GM12878 (cell line): ENCODE data around the gene TERF2IP. TPM values are rescaled to one million over a fixed set of nuclear protein-coding genes. Genes with fewer than 3 reads are reported as not detected.

Experiments
- ATAC-seq: fragments of 200-7000 bp; cut with Tn5 transposase; 3 replicates; pipeline ENCODE4 v1.9.1; 2020; ENCODE audit warnings: mild to moderate bottlenecking, moderate library complexity
- BruUV-seq: library from RNA; stranded (reverse); fragments of 400-500 nt; replicated peaks from 2 replicates; lab custom pipeline; 2021; lab: Mats Ljungman, UMichigan
- CTCF ChIA-PET: fragments of 300-600 bp; sonication (Branson Sonifier 250); formaldehyde crosslinking; extraction: SDS; loops from one replicate; lab custom pipeline; 2021; ENCODE audit warnings: inconsistent platforms; lab: Yijun Ruan, JAX
- POLR2A ChIA-PET: fragments of 350-600 bp; formaldehyde crosslinking; extraction: SDS; loops from one replicate; lab custom pipeline; 2021; ENCODE audit warnings: inconsistent platforms; lab: Charles Lee
- RAD21 ChIA-PET: fragments of 300-600 bp; sonication (Branson Sonifier 250); formaldehyde crosslinking; loops from one replicate; lab custom pipeline; 2023; ENCODE audit warnings: antibody characterized with exemption; ENCODE audit not compliant: unreplicated experiment; lab: Charles Lee
- SMC1A ChIA-PET: fragments of 300-600 bp; sonication (Branson Sonifier 250); formaldehyde crosslinking; loops from one replicate; lab custom pipeline; 2023; ENCODE audit not compliant: unreplicated experiment, uncharacterized antibody; lab: Charles Lee
- DNase-seq: peaks from one replicate; pipeline ENCODE4 v3.0.0-alpha.2; 2011; ENCODE audit warnings: low read depth, low spot score
- FAIRE-seq: peaks from 3 replicates; lab custom pipeline; 2011; peaks lifted over from hg19 to GRCh38; lab: Jason Lieb, UNC
- H2AFZ ChIP-seq: 2 replicates; pipeline ENCODE4 v1.6.0; 2011; ENCODE audit warnings: low read depth, low read length, control low read depth; ENCODE audit not compliant: control insufficient read depth
- H3K27ac ChIP-seq: 2 replicates; pipeline ENCODE4 v1.5.1; 2011; ENCODE audit warnings: control low read depth; ENCODE audit not compliant: control insufficient read depth, insufficient read depth
- H3K27me3 ChIP-seq, 2 experiments: replicated peaks in 1 of 2; 2 replicates each; pipeline versions ENCODE4 v1.6.0 to v1.6.1; 2011; ENCODE audit warnings: low read length in 1 of 2; ENCODE audit not compliant: control insufficient read depth in 2 of 2, insufficient read depth in 2 of 2
- H3K36me3 ChIP-seq, 2 experiments: 2 replicates each; pipeline ENCODE4 v1.5.1; 2011; ENCODE audit warnings: low read length in 1 of 2; ENCODE audit not compliant: control insufficient read depth in 2 of 2, insufficient read depth in 2 of 2
- H3K4me1 ChIP-seq: 2 replicates; pipeline ENCODE4 v1.6.1; 2011; ENCODE audit warnings: mild to moderate bottlenecking, low read length, moderate library complexity, mixed read lengths; ENCODE audit not compliant: control insufficient read depth, insufficient read depth
- H3K4me2 ChIP-seq: 2 replicates; pipeline ENCODE4 v1.6.0; 2011; ENCODE audit warnings: control low read depth; ENCODE audit not compliant: control insufficient read depth, insufficient read depth
- H3K4me3 ChIP-seq: fragments of 200-600 bp; sonication (generic); 2 replicates; pipeline ENCODE4 v1.5.1; 2016
- H3K79me2 ChIP-seq: 2 replicates; pipeline ENCODE4 v1.6.0; 2011; ENCODE audit warnings: low read length; ENCODE audit not compliant: control insufficient read depth, insufficient read depth
- H3K9ac ChIP-seq: 2 replicates; pipeline ENCODE4 v1.8.0; 2011; ENCODE audit warnings: low read length, control low read depth, mixed read lengths; ENCODE audit not compliant: control insufficient read depth, insufficient read depth
- H3K9me3 ChIP-seq: replicated peaks from 3 replicates; pipeline ENCODE4 v1.5.1; 2011; ENCODE audit warnings: mild to moderate bottlenecking, low read length; ENCODE audit not compliant: control insufficient read depth, insufficient read depth
- H4K20me1 ChIP-seq: 2 replicates; pipeline ENCODE4 v1.6.0; 2011; ENCODE audit not compliant: control insufficient read depth, insufficient read depth
- ATF2 ChIP-seq: IDR thresholded peaks from 2 replicates; pipeline ENCODE4 v1.6.1; 2012; ENCODE audit warnings: low read length, inconsistent platforms
- ELK1 ChIP-seq: IDR thresholded peaks from 2 replicates; pipeline ENCODE4 v1.6.1; 2012; ENCODE audit warnings: low read depth, low read length, improper control_type of control experiment
- EP300 ChIP-seq, 2 experiments: fragments of 150-350 bp in 1 of 2; IDR thresholded peaks; 2 replicates each; pipeline ENCODE4 v1.6.1; 2011 to 2012; ENCODE audit warnings: low read depth in 2 of 2, low read length in 2 of 2, borderline replicate concordance in 1 of 2, improper control_type of control experiment in 1 of 2, inconsistent platforms in 1 of 2; ENCODE audit not compliant: control insufficient read depth in 1 of 2
- FOS ChIP-seq: IDR thresholded peaks from 3 replicates; pipeline ENCODE4 v1.6.1; 2011; ENCODE audit warnings: borderline replicate concordance; ENCODE audit not compliant: insufficient read length; ENCODE audit errors: extremely low read depth
- NFIC ChIP-seq: IDR thresholded peaks from 2 replicates; pipeline ENCODE4 v1.6.1; 2012; ENCODE audit warnings: low read depth, mild to moderate bottlenecking, inconsistent platforms, low read length, moderate library complexity
- NRF1 ChIP-seq: conservative IDR thresholded peaks from 2 replicates; pipeline ENCODE4 v1.6.1; 2011; ENCODE audit warnings: mild to moderate bottlenecking, low read depth, low read length, improper control_type of control experiment
- POLR2AphosphoS2 ChIP-seq: IDR thresholded peaks from 2 replicates; pipeline ENCODE4 v1.6.1; 2011; ENCODE audit warnings: low read depth, mild to moderate bottlenecking, low read length, improper control_type of control experiment, moderate library complexity
- SMARCA5 ChIP-seq: fragments of 450-650 bp; IDR thresholded peaks from 2 replicates; pipeline ENCODE4 v1.6.1; 2017; ENCODE audit warnings: mild to moderate bottlenecking
- SRF ChIP-seq, 2 experiments: IDR thresholded peaks; 2 replicates each; pipeline ENCODE4 v1.6.1; 2011; ENCODE audit warnings: low read depth in 2 of 2, low read length in 2 of 2, mild to moderate bottlenecking in 1 of 2, moderate library complexity in 1 of 2
- SUZ12 ChIP-seq: fragments of 200-600 bp; sonication (generic); IDR thresholded peaks from one replicate; pipeline ENCODE4 v1.6.1; 2018; ENCODE audit warnings: antibody characterized with exemption, mild to moderate bottlenecking; ENCODE audit not compliant: unreplicated experiment
- TARDBP ChIP-seq: IDR thresholded peaks from 2 replicates; pipeline ENCODE4 v1.6.1; 2016; ENCODE audit warnings: borderline replicate concordance
- TBL1XR1 ChIP-seq: IDR thresholded peaks from 2 replicates; pipeline ENCODE4 v1.6.1; 2012; ENCODE audit warnings: low read depth, low read length, improper control_type of control experiment
- WGBS: methylation state at CpG from one replicate; pipeline ENCODE4 v1.1.6; 2016; ENCODE audit warnings: low lambda C conversion rate; ENCODE audit not compliant: insufficient replicate concordance, insufficient coverage; ENCODE audit errors: missing lambda C conversion rate; 5-methylcytosine and 5-hydroxymethylcytosine counted together
- in situ Hi-C: fragments of 300-500 bp; cut with MboI; formaldehyde crosslinking; loops from 9 replicates; pipeline ENCODE4 v1.14.3; 2018; ENCODE audit warnings: mixed read lengths
- intact Hi-C: fragments of 100-400 bp; cut with micrococcal nuclease; formaldehyde crosslinking; loops from one replicate; pipeline ENCODE4 v1.14.2; 2022; ENCODE audit not compliant: unreplicated experiment
- polyA plus RNA-seq, 11 experiments: library from polyadenylated mRNA; depleted of rRNA in 4 of 11; unstranded in 6 of 11; stranded (reverse) in 5 of 11; fragments of >200 nt; fragmentation: Nextera tagmentation in 4 of 11; fragmentation: Illumina TruSeq in 1 of 11; extraction: Ambion mirVana in 4 of 11; extraction: Trizol in 1 of 11; gene quantifications; 1 replicate in 1 of 11; 2 replicates in 10 of 11; pipeline versions ENCODE4 v1.2.1 to v1.2.3, GENCODE V29; 2011 to 2016; ENCODE audit warnings: inconsistent platforms in 2 of 11, missing spikeins in 2 of 11, low read depth in 1 of 11
- total RNA-seq, 4 experiments: library from RNA; depleted of rRNA in 3 of 4; stranded (reverse); fragments of >200 nt in 3 of 4; fragmentation: Illumina TruSeq in 1 of 4; extraction: Trizol in 1 of 4; gene quantifications; 2 replicates each; pipeline versions ENCODE4 v1.2.1 to v1.2.3, GENCODE V29; 2013 to 2021
- TF ChIP-seq, protein P1 (sequence below): fragments of 450-650 bp; formaldehyde crosslinking; IDR thresholded peaks from 2 replicates; pipeline ENCODE4 v1.4.0; 2020; ENCODE audit warnings: mild to moderate bottlenecking, moderate library complexity

Gene TERF2IP
- total and polyA plus RNA-seq, 10 of the 15 experiments (the other 5 are each of a cell fraction or from before 2014, with no cell fraction given), result 19.6 to 93.1 (median 54.4) TPM

DNA sequence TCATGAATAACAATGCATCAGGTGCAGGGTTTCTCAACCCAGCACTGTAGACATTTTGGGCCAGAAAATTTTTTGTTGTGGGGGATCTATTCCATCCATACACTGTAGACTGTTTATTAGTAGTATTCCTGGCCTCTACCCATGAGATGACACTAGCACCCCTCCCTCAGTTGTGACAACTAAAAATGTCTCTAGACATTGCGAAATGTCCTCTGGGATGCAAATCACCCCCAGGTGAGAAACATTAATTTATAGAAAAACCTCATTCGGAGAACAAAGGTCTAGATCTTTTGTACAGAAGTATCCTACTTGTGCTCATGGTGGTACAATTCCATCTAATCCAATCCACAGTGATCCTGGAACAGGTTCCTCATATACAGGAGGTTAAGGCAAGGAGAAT lies 28.8 kb upstream of the TERF2IP start:
- no peak overlapping the region for H3K4me3 ChIP-seq
- H3K9ac ChIP-seq, result no peak overlapping the region
- WGBS, result 97% methylated on average over 2 of the region's 2 CpGs
- RAD21 ChIA-PET, result interaction anchor here (1.1 to 2.0 kb wide), 5 partner anchors 13 to 420 kb away, joined by 3 to 7 read pairs (median 3); no protein-coding TSS in a partner anchor
- H3K36me3 ChIP-seq, result peaks cover 3 to 15% of the 10 kb centered on the region in 2 experiments; a peak in 3 of 4 replicates
- H3K27ac ChIP-seq, result no peak overlapping the region; the same call in 1 of the 2 replicates
- no peak overlapping the region for H2AFZ ChIP-seq
- BruUV-seq, result no TSS peak
- TF ChIP-seq POLR2AphosphoS2 (no peak), NRF1 (no peak), TBL1XR1 (no peak), FOS (no peak), SMARCA5 (no peak), NFIC (no peak), SRF (IDR thresholded peaks at IDR 0.05; ENCODE audit: low read depth in 2 of 2, low read length in 2 of 2) (no peak), ELK1 (no peak), SUZ12 (no peak), ATF2 (no peak), TARDBP (no peak), EP300 (IDR thresholded peaks at IDR 0.05; ENCODE audit: borderline replicate concordance in 1 of 2, control insufficient read depth in 1 of 2, low read depth in 2 of 2, low read length in 2 of 2) (no peak)
- TF ChIP-seq, protein P1, sequence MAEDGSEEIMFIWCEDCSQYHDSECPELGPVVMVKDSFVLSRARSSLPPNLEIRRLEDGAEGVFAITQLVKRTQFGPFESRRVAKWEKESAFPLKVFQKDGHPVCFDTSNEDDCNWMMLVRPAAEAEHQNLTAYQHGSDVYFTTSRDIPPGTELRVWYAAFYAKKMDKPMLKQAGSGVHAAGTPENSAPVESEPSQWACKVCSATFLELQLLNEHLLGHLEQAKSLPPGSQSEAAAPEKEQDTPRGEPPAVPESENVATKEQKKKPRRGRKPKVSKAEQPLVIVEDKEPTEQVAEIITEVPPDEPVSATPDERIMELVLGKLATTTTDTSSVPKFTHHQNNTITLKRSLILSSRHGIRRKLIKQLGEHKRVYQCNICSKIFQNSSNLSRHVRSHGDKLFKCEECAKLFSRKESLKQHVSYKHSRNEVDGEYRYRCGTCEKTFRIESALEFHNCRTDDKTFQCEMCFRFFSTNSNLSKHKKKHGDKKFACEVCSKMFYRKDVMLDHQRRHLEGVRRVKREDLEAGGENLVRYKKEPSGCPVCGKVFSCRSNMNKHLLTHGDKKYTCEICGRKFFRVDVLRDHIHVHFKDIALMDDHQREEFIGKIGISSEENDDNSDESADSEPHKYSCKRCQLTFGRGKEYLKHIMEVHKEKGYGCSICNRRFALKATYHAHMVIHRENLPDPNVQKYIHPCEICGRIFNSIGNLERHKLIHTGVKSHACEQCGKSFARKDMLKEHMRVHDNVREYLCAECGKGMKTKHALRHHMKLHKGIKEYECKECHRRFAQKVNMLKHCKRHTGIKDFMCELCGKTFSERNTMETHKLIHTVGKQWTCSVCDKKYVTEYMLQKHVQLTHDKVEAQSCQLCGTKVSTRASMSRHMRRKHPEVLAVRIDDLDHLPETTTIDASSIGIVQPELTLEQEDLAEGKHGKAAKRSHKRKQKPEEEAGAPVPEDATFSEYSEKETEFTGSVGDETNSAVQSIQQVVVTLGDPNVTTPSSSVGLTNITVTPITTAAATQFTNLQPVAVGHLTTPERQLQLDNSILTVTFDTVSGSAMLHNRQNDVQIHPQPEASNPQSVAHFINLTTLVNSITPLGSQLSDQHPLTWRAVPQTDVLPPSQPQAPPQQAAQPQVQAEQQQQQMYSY (CRISPR knock-in tag), result no peak
- no peaks in the 10 kb centered on the region for H4K20me1 ChIP-seq
- H3K79me2 ChIP-seq, result peaks cover 20% of the 10 kb centered on the region
- DNase-seq, result no peak
- no peak for ATAC-seq
- CTCF ChIA-PET, result interaction anchor here (0.8 to 9.5 kb wide), 13 partner anchors 11 to 154 kb away, joined by 3 to 153 read pairs (median 5); partner anchors contain the start of genes GABARAPL2 and TMEM170A
- intact Hi-C loops, result no loop called here
- SMC1A ChIA-PET, result interaction anchor here (0.6 to 6.1 kb wide), 7 partner anchors 9 to 148 kb away, joined by 3 to 69 read pairs (median 7); partner anchors contain the start of genes KARS1 and TERF2IP
- no peak for FAIRE-seq
- no peaks in the 10 kb centered on the region for H3K9me3 ChIP-seq
- POLR2A ChIA-PET, result interaction anchor here (0.6 to 6.3 kb wide), 5 partner anchors 29 to 95 kb away, joined by 3 to 116 read pairs (median 5); partner anchors contain the start of genes GABARAPL2, KARS1, TERF2IP and TMEM231
- in situ Hi-C loops, result no loop called here
- H3K4me2 ChIP-seq, result no peak overlapping the region
- no peaks in the 10 kb centered on the region for H3K27me3 ChIP-seq
- H3K4me1 ChIP-seq, result peaks cover 33% of the 10 kb centered on the region
